ENCODE measurements around the gene FGD3.

- TF ChIP-seq GATA2 (IDR thresholded peaks at IDR 0.05; ENCODE audit: low read depth, low read length): no peak
- TF ChIP-seq GATA3 (IDR thresholded peaks at IDR 0.05; ENCODE audit: low read depth, low read length): no peak
These were observed 107.7 kb downstream of the FGD3 start for GRCh38 chr9:93054758-93055704.
